Measurements from ENCODE around the gene MED13.

The MED13 gene

GRCh38 chr17:61984821-61985220 lies 80.3 kb downstream of the MED13 start:
- DNase-seq (ENCODE audit: low read depth) = no peak
- no peak for TF ChIP-seq CTCF (IDR thresholded peaks at IDR 0.05; ENCODE audit: insufficient read depth, low read depth, low read length, missing control alignments)
- H3K4me3 ChIP-seq (ENCODE audit: low read length) = no peak overlapping the region

GRCh38 chr17:61981323-61981722 lies 83.8 kb downstream of the MED13 start:
- DNase-seq (ENCODE audit: low read depth) = peak; percentile 17
- no peak for TF ChIP-seq CTCF (IDR thresholded peaks at IDR 0.05; ENCODE audit: insufficient read depth, low read depth, low read length, missing control alignments)
- H3K4me3 ChIP-seq (ENCODE audit: low read length) = no peak overlapping the region

GRCh38 chr17:61980535-61980934 lies 84.5 kb downstream of the MED13 start:
- no peak overlapping the region for H3K4me3 ChIP-seq (ENCODE audit: low read length)
- no peak for DNase-seq (ENCODE audit: low read depth)
- TF ChIP-seq CTCF (IDR thresholded peaks at IDR 0.05; ENCODE audit: insufficient read depth, low read depth, low read length, missing control alignments) = no peak

- no peak for DNase-seq (ENCODE audit: low read depth)
- no peak overlapping the region for H3K4me3 ChIP-seq (ENCODE audit: low read length)
- no peak for TF ChIP-seq CTCF (IDR thresholded peaks at IDR 0.05; ENCODE audit: insufficient read depth, low read depth, low read length, missing control alignments)
Observed at GRCh38 chr17:61974115-61974514, 91.0 kb downstream of the MED13 start.

GRCh38 chr17:61972311-61972710 lies 92.8 kb downstream of the MED13 start:
- no peak for TF ChIP-seq CTCF (IDR thresholded peaks at IDR 0.05; ENCODE audit: insufficient read depth, low read depth, low read length, missing control alignments)
- H3K4me3 ChIP-seq (ENCODE audit: low read length) = no peak overlapping the region
- no peak for DNase-seq (ENCODE audit: low read depth)

GRCh38 chr17:61970030-61970429 lies 95.0 kb downstream of the MED13 start:
- no peak for DNase-seq (ENCODE audit: low read depth)
- TF ChIP-seq CTCF (IDR thresholded peaks at IDR 0.05; ENCODE audit: insufficient read depth, low read depth, low read length, missing control alignments) = no peak
- no peak overlapping the region for H3K4me3 ChIP-seq (ENCODE audit: low read length)

- TF ChIP-seq CTCF (IDR thresholded peaks at IDR 0.05; ENCODE audit: insufficient read depth, low read depth, low read length, missing control alignments) = no peak
- DNase-seq (ENCODE audit: low read depth) = no peak
- no peak overlapping the region for H3K4me3 ChIP-seq (ENCODE audit: low read length)
Observed at GRCh38 chr17:61968757-61969156, 96.3 kb downstream of the MED13 start.

Measured in epithelial cell of esophagus (primary cell).